SK-N-SH (cell line): ENCODE measurements around the gene SERTM2. TPM values are rescaled to one million over a fixed set of nuclear protein-coding genes. Genes with fewer than 3 reads are reported as not detected.

Experiments used
- CTCF ChIA-PET: fragments of 300-600, 350-600 bp; formaldehyde crosslinking; extraction: SDS; loops from one replicate; lab custom pipeline; 2021; lab: Yijun Ruan, JAX
- POLR2A ChIA-PET: fragments of 350-600 bp; sonication (Branson Sonifier 250); formaldehyde crosslinking; extraction: SDS; loops from one replicate; lab custom pipeline; 2020; ENCODE audit warnings: antibody characterized with exemption, inconsistent platforms; lab: Yijun Ruan, JAX
- DNase-seq: peaks from one replicate; pipeline ENCODE4 v3.0.0; 2012
- H2AFZ ChIP-seq: fragments of 200-600 bp; sonication (generic); 2 replicates; pipeline ENCODE4 v1.8.1; 2016; ENCODE audit warnings: antibody characterized with exemption, mild to moderate bottlenecking, low read depth
- H3F3A ChIP-seq: fragments of 200-600 bp; sonication (generic); replicated peaks from 2 replicates; pipeline ENCODE3; 2016; ENCODE audit warnings: antibody characterized with exemption, mild to moderate bottlenecking; ENCODE audit not compliant: insufficient read depth
- H3K27ac ChIP-seq, 2 experiments: fragments of 200-500 bp in 1 of 2; fragments of 200-600 bp in 1 of 2; sonication (Bioruptor generic) in 1 of 2; sonication (generic), shearing (Covaris generic) in 1 of 2; 2 replicates each; pipeline versions ENCODE4 v1.5.1 to v1.6.1; 2014 to 2016; ENCODE audit warnings: low read depth in 2 of 2, inconsistent platforms in 1 of 2, low read length in 1 of 2, mild to moderate bottlenecking in 1 of 2, mixed read lengths in 1 of 2
- H3K27me3 ChIP-seq: fragments of 200-600 bp; sonication (generic), shearing (Covaris generic); 2 replicates; pipeline ENCODE4 v1.6.1; 2016; ENCODE audit warnings: mixed run types; ENCODE audit not compliant: insufficient read depth
- H3K36me3 ChIP-seq, 2 experiments: fragments of 200-500 bp in 1 of 2; fragments of 200-600 bp in 1 of 2; sonication (Bioruptor generic) in 1 of 2; sonication (generic) in 1 of 2; replicated peaks in 1 of 2; 2 replicates each; pipeline versions ENCODE3 to v1.5.1; 2014 to 2016; ENCODE audit warnings: low read length in 1 of 2, mild to moderate bottlenecking in 1 of 2; ENCODE audit not compliant: insufficient read depth in 2 of 2, control insufficient read depth in 1 of 2
- H3K4me1 ChIP-seq, 2 experiments: fragments of 200-500 bp in 1 of 2; fragments of 200-600 bp in 1 of 2; sonication (Bioruptor generic) in 1 of 2; sonication (generic), shearing (Covaris generic) in 1 of 2; 2 replicates each; pipeline versions ENCODE4 v1.5.1 to v1.6.1; 2014 to 2016; ENCODE audit warnings: low read depth in 1 of 2, low read length in 1 of 2, mixed run types in 1 of 2; ENCODE audit not compliant: insufficient read depth in 2 of 2, control insufficient read depth in 1 of 2
- H3K4me2 ChIP-seq: fragments of 200-600 bp; sonication (generic), shearing (Covaris generic); 2 replicates; pipeline ENCODE4 v1.6.1; 2017; ENCODE audit warnings: mixed run types
- H3K4me3 ChIP-seq, 2 experiments: fragments of 200-500 bp in 1 of 2; fragments of 200-600 bp in 1 of 2; sonication (Bioruptor generic) in 1 of 2; sonication (generic), shearing (Covaris generic) in 1 of 2; 2 replicates each; pipeline versions ENCODE4 v1.5.1 to v1.8.1; 2014 to 2016; ENCODE audit warnings: low read depth in 2 of 2, inconsistent platforms in 1 of 2, low read length in 1 of 2, mild to moderate bottlenecking in 1 of 2, mixed read lengths in 1 of 2, moderate library complexity in 1 of 2
- H3K79me2 ChIP-seq: fragments of 200-600 bp; sonication (generic); 2 replicates; pipeline ENCODE4 v1.8.1; 2017; ENCODE audit warnings: mild to moderate bottlenecking; ENCODE audit not compliant: insufficient read depth
- H3K9ac ChIP-seq: fragments of 200-600 bp; sonication (generic); 2 replicates; pipeline ENCODE4 v1.6.1; 2017; ENCODE audit warnings: mixed run types
- H3K9me2 ChIP-seq: fragments of 200-600 bp; sonication (generic); 2 replicates; pipeline ENCODE4 v1.6.1; 2017; ENCODE audit warnings: mixed run types
- H3K9me3 ChIP-seq: fragments of 200-600 bp; sonication (generic); 2 replicates; pipeline ENCODE4 v1.6.1; 2017; ENCODE audit warnings: mixed run types, mild to moderate bottlenecking, moderate library complexity
- H4K20me1 ChIP-seq: fragments of 200-600 bp; sonication (generic); 2 replicates; pipeline ENCODE4 v1.6.1; 2017; ENCODE audit warnings: mild to moderate bottlenecking, mixed run types; ENCODE audit not compliant: insufficient read depth
- ELF1 ChIP-seq: IDR thresholded peaks from 2 replicates; pipeline ENCODE4 v1.4.0; 2012
- GATA2 ChIP-seq: sonication (generic); formaldehyde crosslinking; IDR thresholded peaks from 2 replicates; pipeline ENCODE4 v1.5.0; 2020; ENCODE audit warnings: mild to moderate bottlenecking, missing genetic modification reagents
- IRF3 ChIP-seq: fragments of 150-350 bp; IDR thresholded peaks from 2 replicates; pipeline ENCODE4 v1.6.1; 2016; ENCODE audit warnings: mild to moderate bottlenecking, low read depth, low read length
- MAX ChIP-seq: IDR thresholded peaks from 2 replicates; pipeline ENCODE4 v1.4.0; 2012; ENCODE audit warnings: low read depth
- NFIC ChIP-seq: IDR thresholded peaks from 2 replicates; pipeline ENCODE4 v1.4.0; 2012; ENCODE audit warnings: borderline replicate concordance
- REST ChIP-seq: IDR thresholded peaks from 2 replicates; pipeline ENCODE4 v1.6.1; 2012; ENCODE audit warnings: mild to moderate bottlenecking, low read depth, low read length, moderate library complexity
- SIN3A ChIP-seq: IDR thresholded peaks from 2 replicates; pipeline ENCODE4 v1.6.1; 2012; ENCODE audit warnings: low read depth, mild to moderate bottlenecking, low read length, moderate library complexity, borderline replicate concordance
- TAF1 ChIP-seq: IDR thresholded peaks from 2 replicates; pipeline ENCODE4 v1.6.1; 2012; ENCODE audit warnings: low read depth, mild to moderate bottlenecking, low read length, moderate library complexity, borderline replicate concordance
- TEAD4 ChIP-seq: IDR thresholded peaks from 2 replicates; pipeline ENCODE4 v1.4.0; 2012; ENCODE audit warnings: mild to moderate bottlenecking, borderline replicate concordance; ENCODE audit not compliant: insufficient read depth
- polyA plus RNA-seq, 3 experiments: library from polyadenylated mRNA; depleted of rRNA; stranded (reverse); fragments of >200 nt; gene quantifications; 2 replicates each; pipeline ENCODE4 v1.2.3, GENCODE V29; 2012

The SERTM2 gene
- polyA plus RNA-seq, 1 of the 3 experiments (the other 2 are of a cell fraction) = 0.12 TPM

GRCh38 chrX:111506826-111507225 is 4.6 kb upstream of the SERTM2 start (continued):
- TF ChIP-seq REST (no peak), GATA2 (no peak), ELF1 (no peak), NFIC (no peak), SIN3A (no peak), MAX (no peak)

- Histone ChIP-seq H3F3A (no peaks in the 10 kb centered on the region), H4K20me1 (no peaks in the 10 kb centered on the region), H3K4me1 (no peaks in the 10 kb centered on the region), H3K9me3 (no peaks in the 10 kb centered on the region), H3K79me2 (no peaks in the 10 kb centered on the region), H3K4me3 (no peak overlapping the region), H3K36me3 (no peaks in the 10 kb centered on the region), H3K9ac (no peak overlapping the region), H3K4me2 (no peak overlapping the region), H3K27ac (no peak overlapping the region), H3K27me3 (peaks cover 4% of the 10 kb centered on the region; the same call in 1 of the 2 replicates), H3K9me2 (no peaks in the 10 kb centered on the region), H2AFZ (no peak overlapping the region)
- CTCF ChIA-PET = no interaction called here
- DNase-seq = no peak
- POLR2A ChIA-PET = no interaction called here
- TF ChIP-seq TAF1 = no peak
- no peak for TF ChIP-seq TEAD4
These were observed 3.5 kb upstream of the SERTM2 start for GRCh38 chrX:111507933-111508332.

GRCh38 chrX:111515298-111515697 is 3.9 kb downstream of the SERTM2 start:
- Histone ChIP-seq H3K79me2 (no peaks in the 10 kb centered on the region), H3F3A (no peaks in the 10 kb centered on the region), H3K9ac (no peak overlapping the region), H2AFZ (no peak overlapping the region), H3K9me3 (no peaks in the 10 kb centered on the region), H3K4me2 (no peak overlapping the region), H3K9me2 (no peaks in the 10 kb centered on the region), H3K4me3 (no peak overlapping the region), H4K20me1 (no peaks in the 10 kb centered on the region), H3K27ac (no peak overlapping the region; a peak in 1 of 4 replicates), H3K27me3 (peaks cover 6% of the 10 kb centered on the region; the same call in 1 of the 2 replicates), H3K36me3 (no peaks in the 10 kb centered on the region), H3K4me1 (peaks cover 0 to 3% of the 10 kb centered on the region in 2 experiments; a peak in 2 of 4 replicates)
- DNase-seq = no peak
- POLR2A ChIA-PET = no interaction called here
- CTCF ChIA-PET = interaction anchor here (0.9 to 1.1 kb wide), 2 partner anchors 9 to 53 kb away, joined by 3 read pairs; no protein-coding TSS in a partner anchor
- no peak for TF ChIP-seq IRF3
